ENCODE data around the gene RNF8. TPM values are rescaled to one million over a fixed set of nuclear protein-coding genes. Genes with fewer than 3 reads are reported as not detected.

The RNF8 gene
- total and polyA plus RNA-seq, 9 of the 15 experiments (the other 6 are each of a cell fraction or from before 2014, with no cell fraction given): 10.6 to 47.0 (median 37.5) TPM

DNA sequence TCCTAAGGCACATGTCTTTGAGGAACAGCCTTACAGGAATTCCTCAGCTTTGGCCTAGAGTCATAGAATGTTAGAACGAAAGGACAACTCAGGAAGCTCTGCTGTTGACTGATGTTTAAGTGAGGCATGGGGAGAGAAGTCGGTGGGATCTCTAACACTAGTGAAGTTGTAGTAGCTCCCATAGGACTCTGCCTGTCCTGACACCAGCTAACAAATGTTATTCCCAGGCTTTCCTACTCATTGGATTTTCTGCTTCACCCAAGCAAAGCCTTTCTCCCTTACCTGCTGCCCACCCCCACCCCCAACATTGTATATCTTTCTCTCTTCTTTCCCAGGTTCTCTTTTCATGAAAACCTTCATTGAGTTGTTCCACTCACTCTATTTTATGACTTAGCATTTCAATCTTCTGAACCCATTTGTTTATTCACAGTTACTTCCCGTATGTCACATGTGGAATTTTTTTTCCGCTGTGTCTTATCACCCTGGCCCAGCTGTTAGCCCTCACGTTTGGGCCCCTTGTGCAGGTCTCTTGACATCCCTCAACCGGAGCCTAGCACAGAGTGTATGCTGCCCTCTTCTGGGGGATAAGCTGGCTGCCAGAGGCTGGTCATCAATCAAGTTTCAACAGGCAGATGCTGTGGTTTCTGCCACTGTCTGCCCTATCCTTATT lies 39.2 kb upstream of the RNF8 start (continued):
- peak; percentile 97 for TF ChIP-seq ZNF175 (CRISPR knock-in tag; IDR thresholded peaks at IDR 0.05; ENCODE audit: low read depth)
- TF ChIP-seq ZNF316 (IDR thresholded peaks at IDR 0.05): no peak; the same call in 1 of the 2 replicates
- no peak for TF ChIP-seq ZNF165 (CRISPR knock-in tag; IDR thresholded peaks at IDR 0.05; ENCODE audit: borderline replicate concordance)
- peak; percentile 83 for TF ChIP-seq CREM (IDR thresholded peaks at IDR 0.05; ENCODE audit: low read depth)
- TF ChIP-seq SMARCB1 (IDR thresholded peaks at IDR 0.05; ENCODE audit: insufficient read length, low read depth): no peak
- TF ChIP-seq PTTG1 (tag; IDR thresholded peaks at IDR 0.05; ENCODE audit: low read depth): 0 out of 2 replicates have a peak, but pooled peaks have one; percentile 31
- peak; percentile 89; the same call in 1 of the 2 replicates for TF ChIP-seq DMBX1 (CRISPR knock-in tag; IDR thresholded peaks at IDR 0.05; ENCODE audit: borderline replicate concordance)
- no peak for TF ChIP-seq ZNF133 (CRISPR knock-in tag; IDR thresholded peaks at IDR 0.05)
- no peak for TF ChIP-seq PCBP1 (IDR thresholded peaks at IDR 0.05; ENCODE audit: low read depth, low read length, poor library complexity, severe bottlenecking)
- TF ChIP-seq NUFIP1 (IDR thresholded peaks at IDR 0.05; ENCODE audit: partially characterized antibody): peak; percentile 46
- no peak for TF ChIP-seq HMGN3 (IDR thresholded peaks at IDR 0.05; ENCODE audit: borderline replicate concordance, extremely low read depth, insufficient read length, low read depth, low read length)
- peak; percentile 97 for TF ChIP-seq HDAC3 (IDR thresholded peaks at IDR 0.05; ENCODE audit: borderline replicate concordance, partially characterized antibody)
- TF ChIP-seq ILF3 (IDR thresholded peaks at IDR 0.05; ENCODE audit: borderline replicate concordance): no peak
- TF ChIP-seq SRSF3 (IDR thresholded peaks at IDR 0.05; ENCODE audit: insufficient read depth, low read length): no peak
- TF ChIP-seq CTBP1 (IDR thresholded peaks at IDR 0.05; ENCODE audit: borderline replicate concordance): peak; percentile 97
- TF ChIP-seq ARID2 (IDR thresholded peaks at IDR 0.05): peak; percentile 78
- TF ChIP-seq HINFP (tag; conservative IDR thresholded peaks at IDR 0.05; ENCODE audit: low read depth): peak; percentile 30; the same call in 1 of the 2 replicates
- TF ChIP-seq BMI1 (IDR thresholded peaks at IDR 0.05; ENCODE audit: low read length): 0 out of 2 replicates have a peak, but pooled peaks have one; percentile 1
- TF ChIP-seq RREB1 (CRISPR knock-in tag; IDR thresholded peaks at IDR 0.05): no peak
- no peak for TF ChIP-seq EZH2 (IDR thresholded peaks at IDR 0.05; ENCODE audit: borderline replicate concordance, low read depth, low read length)
- TF ChIP-seq, protein P1, sequence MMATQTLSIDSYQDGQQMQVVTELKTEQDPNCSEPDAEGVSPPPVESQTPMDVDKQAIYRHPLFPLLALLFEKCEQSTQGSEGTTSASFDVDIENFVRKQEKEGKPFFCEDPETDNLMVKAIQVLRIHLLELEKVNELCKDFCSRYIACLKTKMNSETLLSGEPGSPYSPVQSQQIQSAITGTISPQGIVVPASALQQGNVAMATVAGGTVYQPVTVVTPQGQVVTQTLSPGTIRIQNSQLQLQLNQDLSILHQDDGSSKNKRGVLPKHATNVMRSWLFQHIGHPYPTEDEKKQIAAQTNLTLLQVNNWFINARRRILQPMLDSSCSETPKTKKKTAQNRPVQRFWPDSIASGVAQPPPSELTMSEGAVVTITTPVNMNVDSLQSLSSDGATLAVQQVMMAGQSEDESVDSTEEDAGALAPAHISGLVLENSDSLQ (IDR thresholded peaks at IDR 0.05): peak; percentile 98
